ENCODE data around the gene TBX2.

The TBX2 gene

GRCh38 chr17:61410141-61411010, 10.7 kb downstream of the TBX2 start:
- Histone ChIP-seq H3K36me3 (ENCODE audit: control insufficient read depth, insufficient read depth, low read length) (no peaks in the 10 kb centered on the region), H3K9me3 (ENCODE audit: control insufficient read depth, low read length) (no peaks in the 10 kb centered on the region), H3K27ac (ENCODE audit: insufficient read depth, low read length, poor library complexity, severe bottlenecking) (no peak overlapping the region), H3K4me3 (ENCODE audit: insufficient read depth, low read depth, low read length, poor library complexity, severe bottlenecking) (peak overlapping the region; percentile 66), H3K27me3 (replicated peaks; ENCODE audit: control insufficient read depth, insufficient read depth, low read length, poor library complexity, severe bottlenecking) (peaks cover 60% of the 10 kb centered on the region), H3K4me1 (ENCODE audit: control insufficient read depth, insufficient read depth, low read length, poor library complexity, severe bottlenecking) (peaks cover 41% of the 10 kb centered on the region)
- peak; percentile 49 to 62 (median 54) for DNase-seq

- peaks cover 54% of the 10 kb centered on the region for H3K27me3 ChIP-seq (replicated peaks; ENCODE audit: control insufficient read depth, insufficient read depth, low read length, poor library complexity, severe bottlenecking)
- no peak overlapping the region for H3K27ac ChIP-seq (ENCODE audit: insufficient read depth, low read length, poor library complexity, severe bottlenecking)
- H3K4me3 ChIP-seq (ENCODE audit: insufficient read depth, low read depth, low read length, poor library complexity, severe bottlenecking), result peak overlapping the region; percentile 66
- H3K4me1 ChIP-seq (ENCODE audit: control insufficient read depth, insufficient read depth, low read length, poor library complexity, severe bottlenecking), result peaks cover 36% of the 10 kb centered on the region
- H3K9me3 ChIP-seq (ENCODE audit: control insufficient read depth, low read length), result no peaks in the 10 kb centered on the region
- no peaks in the 10 kb centered on the region for H3K36me3 ChIP-seq (ENCODE audit: control insufficient read depth, insufficient read depth, low read length)
- no peak for DNase-seq
Measured at GRCh38 chr17:61411011-61411260, 11.3 kb downstream of the TBX2 start.

- peaks cover 50% of the 10 kb centered on the region for H3K27me3 ChIP-seq (replicated peaks; ENCODE audit: control insufficient read depth, insufficient read depth, low read length, poor library complexity, severe bottlenecking)
- H3K36me3 ChIP-seq (ENCODE audit: control insufficient read depth, insufficient read depth, low read length), result no peaks in the 10 kb centered on the region
- no peak overlapping the region for H3K27ac ChIP-seq (ENCODE audit: insufficient read depth, low read length, poor library complexity, severe bottlenecking)
Measured at GRCh38 chr17:61411261-61412142, 11.9 kb downstream of the TBX2 start.

GRCh38 chr17:61412143-61412859, 12.7 kb downstream of the TBX2 start:
- Histone ChIP-seq H3K9me3 (ENCODE audit: control insufficient read depth, low read length) (no peaks in the 10 kb centered on the region), H3K27me3 (replicated peaks; ENCODE audit: control insufficient read depth, insufficient read depth, low read length, poor library complexity, severe bottlenecking) (peaks cover 44% of the 10 kb centered on the region), H3K27ac (ENCODE audit: insufficient read depth, low read length, poor library complexity, severe bottlenecking) (peak overlapping the region; percentile 5), H3K4me3 (ENCODE audit: insufficient read depth, low read depth, low read length, poor library complexity, severe bottlenecking) (peak overlapping the region; percentile 66), H3K4me1 (ENCODE audit: control insufficient read depth, insufficient read depth, low read length, poor library complexity, severe bottlenecking) (peaks cover 43% of the 10 kb centered on the region), H3K36me3 (ENCODE audit: control insufficient read depth, insufficient read depth, low read length) (no peaks in the 10 kb centered on the region)
- DNase-seq, result peak; percentile 59 to 65 (median 63)

More at GRCh38 chr17:61411261-61412142, 11.9 kb downstream of the TBX2 start:
- Histone ChIP-seq H3K4me3 (ENCODE audit: insufficient read depth, low read depth, low read length, poor library complexity, severe bottlenecking) (peak overlapping the region; percentile 66), H3K4me1 (ENCODE audit: control insufficient read depth, insufficient read depth, low read length, poor library complexity, severe bottlenecking) (peaks cover 37% of the 10 kb centered on the region), H3K9me3 (ENCODE audit: control insufficient read depth, low read length) (no peaks in the 10 kb centered on the region)
- peak in 1 of 3 donors; percentile 25 for DNase-seq

- DNase-seq, result no peak
- H3K27ac ChIP-seq (ENCODE audit: insufficient read depth, low read length, poor library complexity, severe bottlenecking), result peak overlapping the region; percentile 5
- H3K9me3 ChIP-seq (ENCODE audit: control insufficient read depth, low read length), result no peaks in the 10 kb centered on the region
- H3K4me1 ChIP-seq (ENCODE audit: control insufficient read depth, insufficient read depth, low read length, poor library complexity, severe bottlenecking), result peaks cover 43% of the 10 kb centered on the region
- H3K27me3 ChIP-seq (replicated peaks; ENCODE audit: control insufficient read depth, insufficient read depth, low read length, poor library complexity, severe bottlenecking), result peaks cover 36% of the 10 kb centered on the region
- H3K36me3 ChIP-seq (ENCODE audit: control insufficient read depth, insufficient read depth, low read length), result no peaks in the 10 kb centered on the region
- peak overlapping the region; percentile 66 for H3K4me3 ChIP-seq (ENCODE audit: insufficient read depth, low read depth, low read length, poor library complexity, severe bottlenecking)
Measured at GRCh38 chr17:61412860-61413660, 13.4 kb downstream of the TBX2 start.

- no peaks in the 10 kb centered on the region for H3K9me3 ChIP-seq (ENCODE audit: control insufficient read depth, low read length)
- H3K27ac ChIP-seq (ENCODE audit: insufficient read depth, low read length, poor library complexity, severe bottlenecking), result no peak overlapping the region
- peaks cover 30% of the 10 kb centered on the region for H3K27me3 ChIP-seq (replicated peaks; ENCODE audit: control insufficient read depth, insufficient read depth, low read length, poor library complexity, severe bottlenecking)
Measured at GRCh38 chr17:61413661-61414126, 14.1 kb downstream of the TBX2 start.

GRCh38 chr17:61414141-61414935, 14.7 kb downstream of the TBX2 start:
- Histone ChIP-seq H3K9me3 (ENCODE audit: control insufficient read depth, low read length) (no peaks in the 10 kb centered on the region), H3K4me1 (ENCODE audit: control insufficient read depth, insufficient read depth, low read length, poor library complexity, severe bottlenecking) (peaks cover 33% of the 10 kb centered on the region), H3K27me3 (replicated peaks; ENCODE audit: control insufficient read depth, insufficient read depth, low read length, poor library complexity, severe bottlenecking) (peaks cover 24% of the 10 kb centered on the region), H3K27ac (ENCODE audit: insufficient read depth, low read length, poor library complexity, severe bottlenecking) (no peak overlapping the region), H3K36me3 (ENCODE audit: control insufficient read depth, insufficient read depth, low read length) (no peaks in the 10 kb centered on the region), H3K4me3 (ENCODE audit: insufficient read depth, low read depth, low read length, poor library complexity, severe bottlenecking) (no peak overlapping the region)
- no peak for DNase-seq

More at GRCh38 chr17:61413661-61414126, 14.1 kb downstream of the TBX2 start:
- no peaks in the 10 kb centered on the region for H3K36me3 ChIP-seq (ENCODE audit: control insufficient read depth, insufficient read depth, low read length)
- no peak for DNase-seq
- peaks cover 39% of the 10 kb centered on the region for H3K4me1 ChIP-seq (ENCODE audit: control insufficient read depth, insufficient read depth, low read length, poor library complexity, severe bottlenecking)
- H3K4me3 ChIP-seq (ENCODE audit: insufficient read depth, low read depth, low read length, poor library complexity, severe bottlenecking), result no peak overlapping the region

- Histone ChIP-seq H3K36me3 (ENCODE audit: control insufficient read depth, insufficient read depth, low read length) (no peaks in the 10 kb centered on the region), H3K4me3 (ENCODE audit: insufficient read depth, low read depth, low read length, poor library complexity, severe bottlenecking) (no peak overlapping the region), H3K4me1 (ENCODE audit: control insufficient read depth, insufficient read depth, low read length, poor library complexity, severe bottlenecking) (peaks cover 32% of the 10 kb centered on the region), H3K27ac (ENCODE audit: insufficient read depth, low read length, poor library complexity, severe bottlenecking) (no peak overlapping the region), H3K27me3 (replicated peaks; ENCODE audit: control insufficient read depth, insufficient read depth, low read length, poor library complexity, severe bottlenecking) (peaks cover 22% of the 10 kb centered on the region), H3K9me3 (ENCODE audit: control insufficient read depth, low read length) (no peaks in the 10 kb centered on the region)
- DNase-seq, result no peak
Measured at GRCh38 chr17:61414936-61415251, 15.3 kb downstream of the TBX2 start.

Data from effector memory CD4-positive, alpha-beta T cell (primary cell).